NCI-H2029 treated with DMSO at 0.1 percent for 48 hours (cell line): ENCODE results near the gene HMCN2.

Source experiments
- DNase-seq: peaks from one replicate; lab custom pipeline; 2025; lab: John Stamatoyannopoulos, UW

Gene HMCN2

GRCh38 chr9:130471411-130472183, 206.0 kb downstream of the HMCN2 start:
- DNase-seq = no peak

GRCh38 chr9:130472184-130472705, 206.7 kb downstream of the HMCN2 start:
- no peak for DNase-seq

DNA sequence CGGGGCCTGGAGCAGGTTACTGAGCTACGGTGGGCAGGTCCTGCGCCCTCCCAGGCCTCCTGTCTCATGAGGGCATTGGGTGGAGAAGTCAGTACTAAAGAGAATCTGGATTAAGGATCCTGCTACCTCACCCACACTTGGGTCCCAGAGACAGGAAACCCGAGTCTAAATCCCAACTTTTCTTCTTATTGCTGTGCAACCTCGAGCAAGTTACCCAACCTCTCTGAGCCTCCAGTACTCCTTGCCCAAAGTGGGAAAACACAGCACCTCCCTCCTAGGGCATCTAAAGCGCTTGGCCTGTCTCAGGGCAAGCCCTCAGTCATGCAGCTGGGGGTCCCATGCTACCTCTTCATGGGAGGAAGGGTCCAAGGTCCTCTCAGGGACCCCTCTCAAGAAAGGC, 207.4 kb downstream of the HMCN2 start:
- DNase-seq = no peak

DNA sequence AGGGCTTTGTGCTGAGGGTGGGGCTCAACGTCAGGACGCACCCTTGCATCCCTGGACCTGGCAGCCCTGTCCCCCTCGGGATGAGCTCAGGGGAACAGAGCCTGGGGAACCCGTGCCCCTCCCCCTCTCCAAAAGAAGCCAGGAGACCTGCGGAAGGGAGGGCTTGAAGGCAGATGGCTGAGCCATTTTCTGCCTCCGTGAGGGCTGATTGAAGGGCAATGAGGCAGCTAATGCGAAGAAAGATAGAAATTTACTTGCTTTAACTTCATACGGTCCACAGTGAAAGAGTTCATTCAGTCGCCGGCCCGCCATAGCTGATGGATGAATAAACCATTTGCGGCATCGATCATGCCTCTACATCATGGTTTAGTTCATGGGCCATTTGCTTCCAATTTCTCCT, 208.0 kb downstream of the HMCN2 start:
- DNase-seq = no peak

DNA sequence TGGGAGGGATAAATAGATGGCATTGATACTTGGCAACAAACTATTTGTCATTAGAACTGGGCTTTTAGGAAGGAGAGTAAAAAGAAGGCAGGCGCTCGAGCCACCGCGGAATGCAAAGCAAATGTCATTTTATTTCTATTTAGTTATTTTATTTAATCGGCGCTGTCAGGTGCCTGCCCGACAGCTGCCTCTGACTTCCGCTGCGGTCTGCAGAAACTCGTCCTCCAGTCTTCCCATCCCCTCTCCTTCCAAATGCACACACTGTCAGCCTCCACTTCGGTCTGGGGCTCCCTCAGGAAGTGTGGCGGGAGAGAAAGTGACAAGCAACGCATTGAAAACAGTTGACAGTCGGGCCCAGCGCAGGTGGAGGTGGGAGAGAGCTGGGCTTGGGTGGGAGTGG, 208.5 kb downstream of the HMCN2 start:
- DNase-seq = no peak

DNA sequence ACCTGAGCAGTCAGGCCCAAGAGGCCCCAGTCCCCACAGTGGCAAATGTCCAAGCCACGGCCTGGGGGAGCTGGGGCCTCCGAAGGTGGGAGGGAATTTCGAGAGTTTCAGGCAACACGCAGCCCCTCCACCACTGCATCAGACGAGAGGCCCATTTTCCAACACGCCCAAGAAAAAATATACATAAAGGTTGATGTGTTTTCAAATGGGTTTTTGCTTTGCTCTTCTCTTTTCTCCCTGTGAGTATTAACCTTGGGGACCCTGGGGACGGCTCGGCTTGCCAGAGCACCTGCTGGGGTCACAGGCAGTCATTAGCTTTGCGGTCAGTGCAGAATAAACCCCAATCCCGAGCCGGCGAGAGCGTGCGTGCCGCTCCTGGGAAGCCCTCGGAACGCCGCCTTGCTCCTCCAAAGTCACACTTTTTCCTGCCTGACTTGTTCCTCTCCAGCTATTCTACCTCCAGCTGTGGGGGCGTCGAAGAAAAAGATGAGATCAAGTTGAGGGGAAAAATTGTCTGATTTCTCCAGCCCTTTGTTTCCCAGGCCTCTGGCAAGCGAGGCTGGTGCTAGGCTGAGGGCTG, 210.7 kb downstream of the HMCN2 start:
- DNase-seq = no peak

GRCh38 chr9:130477564-130477963, 212.0 kb downstream of the HMCN2 start:
- DNase-seq = no peak

DNA sequence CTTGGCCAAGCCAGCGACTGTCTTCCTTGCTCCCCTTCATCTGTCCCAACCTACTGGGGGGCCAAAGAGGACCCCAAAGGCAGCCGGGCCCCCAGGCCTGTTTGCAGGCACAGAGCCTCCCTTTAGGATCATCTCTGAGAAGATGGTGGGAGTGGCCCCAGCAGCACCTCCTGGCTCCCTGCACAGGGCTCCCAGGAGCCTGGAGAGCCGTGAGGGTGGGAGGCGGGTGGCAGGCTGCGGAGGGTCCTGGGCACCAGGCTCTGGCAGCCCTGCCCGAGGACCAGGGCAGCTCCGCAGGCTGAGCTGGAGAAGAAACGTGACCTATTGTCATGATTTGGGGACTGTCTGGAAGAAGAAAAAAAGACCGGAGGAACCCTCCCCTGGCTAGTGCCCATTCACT, 212.6 kb downstream of the HMCN2 start:
- DNase-seq = no peak

GRCh38 chr9:130478736-130479575, 213.4 kb downstream of the HMCN2 start:
- no peak for DNase-seq

DNA sequence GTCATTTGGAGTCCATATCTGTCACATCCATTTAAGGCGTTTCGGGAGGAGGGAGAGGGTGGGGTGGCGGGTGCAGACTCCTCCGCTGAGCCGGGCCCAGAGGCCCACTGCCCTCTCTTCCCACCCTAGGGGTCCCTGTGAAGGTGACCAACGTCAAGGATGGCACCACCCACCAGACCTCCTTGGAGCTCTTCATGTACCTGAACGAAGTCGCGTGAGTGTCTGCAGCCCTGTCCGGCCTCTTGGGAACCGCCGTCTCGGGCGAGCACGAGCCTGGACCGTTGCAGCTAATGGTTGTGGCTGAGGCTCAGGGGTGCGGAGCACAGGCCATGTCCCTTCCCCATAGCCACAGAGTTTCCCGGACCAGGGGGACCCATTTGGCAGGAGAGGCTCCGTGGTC, 214.0 kb downstream of the HMCN2 start:
- no peak for DNase-seq

DNA sequence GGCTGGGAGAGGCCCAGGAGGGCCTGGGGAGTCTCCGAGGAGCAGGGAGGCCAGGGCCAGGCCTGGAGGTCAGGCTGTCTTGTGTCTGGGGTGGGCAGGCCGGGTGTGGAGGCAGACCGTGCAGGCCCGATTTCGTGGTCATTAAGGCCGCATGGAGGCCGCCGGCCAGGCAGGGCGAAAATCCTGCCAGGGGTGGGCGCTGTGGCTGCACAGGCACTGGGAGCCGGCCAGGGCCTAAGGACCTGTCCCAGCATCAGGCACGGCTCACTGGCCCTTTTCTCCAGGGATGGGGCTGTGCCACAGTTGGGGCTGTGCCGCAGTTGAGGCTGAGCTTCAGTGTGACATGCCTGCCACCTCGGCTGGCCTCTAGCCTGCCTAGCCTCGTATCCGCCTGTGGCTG, 215.1 kb downstream of the HMCN2 start:
- DNase-seq = no peak

DNA sequence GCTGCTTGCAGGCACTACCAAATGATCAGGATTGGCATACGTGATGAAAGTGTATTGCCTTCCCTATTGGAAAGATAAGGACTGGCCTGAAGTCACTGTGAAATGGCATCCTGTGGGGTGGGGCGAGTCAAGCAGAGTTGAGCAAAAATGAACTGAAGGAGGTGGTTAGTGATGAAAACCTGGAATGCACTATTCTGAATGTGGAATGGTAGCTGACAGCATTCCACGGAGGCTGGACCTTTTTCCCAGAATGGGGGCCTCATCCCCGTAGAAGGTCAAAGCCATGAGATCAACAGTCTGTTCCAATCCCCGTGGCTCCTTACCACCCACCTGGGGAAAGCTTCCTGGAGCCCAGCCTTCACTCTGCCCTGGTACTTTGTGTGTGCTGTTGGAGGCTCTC, 216.9 kb downstream of the HMCN2 start:
- DNase-seq = no peak

DNA sequence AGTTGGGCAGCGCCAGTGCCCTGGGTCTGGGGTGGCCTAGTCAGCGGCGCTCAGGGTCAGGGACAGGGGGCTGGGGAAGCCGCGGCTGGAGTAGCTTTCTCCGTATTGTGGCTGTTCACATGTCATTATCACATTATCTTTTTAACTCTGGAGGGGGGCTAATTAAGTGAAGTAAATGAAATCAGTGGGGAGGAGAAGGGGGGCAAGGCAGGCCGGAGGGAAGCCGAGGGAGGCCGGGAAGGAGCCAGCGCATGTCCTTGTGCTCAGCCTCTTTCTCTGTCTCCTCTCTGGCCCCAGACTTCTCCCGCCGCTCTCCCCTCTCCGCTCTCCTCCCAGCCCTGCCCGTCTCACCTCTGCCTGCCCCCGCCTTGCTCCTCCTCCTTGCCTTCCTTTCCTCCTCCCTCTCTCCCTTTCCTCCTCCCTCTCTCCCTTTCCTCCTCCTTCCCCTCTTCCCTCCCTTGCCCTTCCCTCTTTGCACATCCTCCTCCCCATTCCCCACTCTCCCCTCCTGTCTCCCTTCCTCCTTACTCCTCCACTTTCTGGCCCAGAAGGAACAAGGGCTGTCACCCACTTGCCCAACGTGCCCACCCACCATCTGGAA, 217.9 kb downstream of the HMCN2 start:
- no peak for DNase-seq
